ENCODE results near the gene SFXN5. TPM values are rescaled to one million over a fixed set of nuclear protein-coding genes. Genes with fewer than 3 reads are reported as not detected.

SFXN5 gene
- total RNA-seq, 2 donors from 2014 or later, result 12.8 to 23.2 TPM

DNA sequence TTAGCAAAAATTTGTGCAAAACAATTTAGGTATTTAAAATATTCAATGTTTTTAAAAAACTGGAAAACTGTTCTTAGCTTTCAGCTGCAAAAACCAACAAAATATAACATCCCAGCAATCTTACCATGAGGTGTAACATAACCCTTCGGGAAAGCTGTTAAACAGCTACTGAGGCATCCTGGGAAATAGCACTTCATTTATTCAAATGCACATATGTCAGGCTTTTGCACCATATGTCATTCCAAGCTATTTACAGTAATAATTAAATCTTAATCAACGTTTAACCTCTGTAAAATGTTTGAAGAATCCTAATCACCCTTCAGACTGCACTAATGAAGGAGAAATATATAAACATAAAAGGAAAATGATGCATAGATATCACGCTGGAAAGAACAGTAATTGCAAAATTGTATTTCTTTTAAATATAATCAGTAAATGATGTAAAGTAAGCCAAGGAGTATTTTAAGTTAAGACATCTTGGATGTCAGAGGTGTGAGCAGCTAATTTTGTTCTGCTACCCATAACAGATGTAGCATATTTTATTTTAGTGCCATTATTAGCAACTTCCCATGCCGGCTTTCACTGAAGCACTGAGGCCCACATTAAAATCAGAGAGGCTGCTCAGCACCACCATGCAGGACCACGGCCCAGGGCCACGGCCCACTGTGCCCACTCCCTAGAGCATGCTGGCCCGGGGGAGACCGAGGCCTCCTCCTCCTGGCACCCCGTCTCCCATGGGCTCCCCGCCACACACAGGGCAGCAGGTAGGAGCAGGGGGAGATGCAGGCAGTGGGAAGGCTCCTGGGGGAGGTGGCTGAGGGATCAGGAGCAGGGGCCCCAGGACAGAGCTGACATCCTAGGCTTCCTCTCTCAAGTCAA, 123.3 kb downstream of the SFXN5 start:
- TF ChIP-seq, protein P1, sequence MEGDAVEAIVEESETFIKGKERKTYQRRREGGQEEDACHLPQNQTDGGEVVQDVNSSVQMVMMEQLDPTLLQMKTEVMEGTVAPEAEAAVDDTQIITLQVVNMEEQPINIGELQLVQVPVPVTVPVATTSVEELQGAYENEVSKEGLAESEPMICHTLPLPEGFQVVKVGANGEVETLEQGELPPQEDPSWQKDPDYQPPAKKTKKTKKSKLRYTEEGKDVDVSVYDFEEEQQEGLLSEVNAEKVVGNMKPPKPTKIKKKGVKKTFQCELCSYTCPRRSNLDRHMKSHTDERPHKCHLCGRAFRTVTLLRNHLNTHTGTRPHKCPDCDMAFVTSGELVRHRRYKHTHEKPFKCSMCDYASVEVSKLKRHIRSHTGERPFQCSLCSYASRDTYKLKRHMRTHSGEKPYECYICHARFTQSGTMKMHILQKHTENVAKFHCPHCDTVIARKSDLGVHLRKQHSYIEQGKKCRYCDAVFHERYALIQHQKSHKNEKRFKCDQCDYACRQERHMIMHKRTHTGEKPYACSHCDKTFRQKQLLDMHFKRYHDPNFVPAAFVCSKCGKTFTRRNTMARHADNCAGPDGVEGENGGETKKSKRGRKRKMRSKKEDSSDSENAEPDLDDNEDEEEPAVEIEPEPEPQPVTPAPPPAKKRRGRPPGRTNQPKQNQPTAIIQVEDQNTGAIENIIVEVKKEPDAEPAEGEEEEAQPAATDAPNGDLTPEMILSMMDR (IDR thresholded peaks at IDR 0.05), result no peak
- TF ChIP-seq POLR2A (IDR thresholded peaks at IDR 0.05), result no peak
- TF ChIP-seq POLR2AphosphoS5 (IDR thresholded peaks at IDR 0.05), result no peak
- no peaks in the 10 kb centered on the region for H3K9me3 ChIP-seq
- no peaks in the 10 kb centered on the region for H3K36me3 ChIP-seq
- no peak overlapping the region for H3K27ac ChIP-seq
- H3K4me3 ChIP-seq, result no peak overlapping the region
- no peaks in the 10 kb centered on the region for H3K27me3 ChIP-seq (replicated peaks; ENCODE audit: insufficient read depth)
- no peak for DNase-seq (ENCODE audit: low spot score)
- WGBS, result 93% methylated on average over 10 of the region's 10 CpGs
- intact Hi-C loops (cut with DNase I), result no loop called here
- no peaks in the 10 kb centered on the region for H3K4me1 ChIP-seq (replicated peaks)

DNA sequence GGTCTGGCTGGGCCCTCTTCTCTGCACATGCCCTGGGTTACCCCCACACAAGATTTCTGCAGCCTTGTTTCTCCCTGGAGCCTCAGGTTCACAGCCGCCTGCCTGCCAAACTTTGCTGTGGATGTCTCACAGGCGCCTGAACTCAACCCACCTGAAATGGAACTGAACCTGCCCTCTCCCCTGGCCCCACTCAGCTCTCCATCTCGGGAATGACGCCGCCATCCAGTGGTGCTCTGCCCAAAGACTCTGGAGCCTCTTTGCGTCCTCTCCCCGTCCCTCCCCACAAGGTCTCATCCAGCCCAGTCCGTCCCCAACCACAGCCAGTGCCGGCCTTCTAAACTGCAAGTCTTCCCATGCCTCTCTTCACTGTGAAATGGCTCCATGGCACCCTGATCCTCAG, 125.0 kb downstream of the SFXN5 start:
- WGBS, result 90% methylated on average over 9 of the region's 9 CpGs
- TF ChIP-seq POLR2A (IDR thresholded peaks at IDR 0.05), result no peak
- TF ChIP-seq POLR2AphosphoS5 (IDR thresholded peaks at IDR 0.05), result no peak
- TF ChIP-seq, protein P1 (IDR thresholded peaks at IDR 0.05), result no peak
- H3K9me3 ChIP-seq, result no peaks in the 10 kb centered on the region

DNA sequence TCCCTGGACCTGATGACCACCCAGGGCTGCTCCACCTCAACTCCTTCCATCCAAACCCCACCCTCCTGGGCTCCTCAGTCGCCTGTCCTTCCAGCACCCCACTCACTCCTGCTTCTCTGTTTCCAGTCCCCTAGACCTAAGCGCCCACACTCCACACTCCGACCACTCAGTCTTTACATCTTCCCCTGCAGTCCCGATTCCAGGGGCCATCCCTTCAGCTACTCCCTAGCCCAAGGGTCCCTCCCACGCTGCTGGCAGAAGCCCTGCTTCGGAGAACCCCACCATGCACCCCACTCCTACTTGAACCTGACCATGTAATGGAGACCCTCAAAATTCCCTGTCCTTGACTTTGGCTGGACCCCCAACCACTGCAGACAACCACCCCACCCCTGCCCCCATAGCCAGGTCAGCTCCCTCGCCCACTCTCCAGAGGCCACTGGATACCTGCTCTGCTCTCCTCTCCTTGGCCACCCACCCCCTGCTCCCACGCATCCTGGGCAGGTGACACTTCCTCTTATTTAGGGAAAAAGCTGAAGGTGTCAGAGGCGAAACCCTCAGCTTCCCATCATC, 126.0 kb downstream of the SFXN5 start:
- intact Hi-C loops (cut with DNase I), result no loop called here
- no peak for DNase-seq (ENCODE audit: low spot score)
- no peak overlapping the region for H3K27ac ChIP-seq
- H3K36me3 ChIP-seq, result no peaks in the 10 kb centered on the region
- H3K4me3 ChIP-seq, result no peak overlapping the region
- no peak for TF ChIP-seq POLR2AphosphoS5 (IDR thresholded peaks at IDR 0.05)
- TF ChIP-seq, protein P1 (IDR thresholded peaks at IDR 0.05), result no peak
- no peak for TF ChIP-seq POLR2A (IDR thresholded peaks at IDR 0.05)
- H3K9me3 ChIP-seq, result no peaks in the 10 kb centered on the region
- WGBS, result 92% methylated on average over 9 of the region's 9 CpGs
- H3K4me1 ChIP-seq (replicated peaks), result no peaks in the 10 kb centered on the region
- H3K27me3 ChIP-seq (replicated peaks; ENCODE audit: insufficient read depth), result no peaks in the 10 kb centered on the region

More for the DNA sequence above, 125.0 kb downstream of the SFXN5 start:
- intact Hi-C loops (cut with DNase I), result no loop called here
- Histone ChIP-seq H3K4me3 (no peak overlapping the region), H3K36me3 (no peaks in the 10 kb centered on the region), H3K4me1 (replicated peaks) (no peaks in the 10 kb centered on the region), H3K27ac (no peak overlapping the region), H3K27me3 (replicated peaks; ENCODE audit: insufficient read depth) (no peaks in the 10 kb centered on the region)
- DNase-seq (ENCODE audit: low spot score), result no peak

DNA sequence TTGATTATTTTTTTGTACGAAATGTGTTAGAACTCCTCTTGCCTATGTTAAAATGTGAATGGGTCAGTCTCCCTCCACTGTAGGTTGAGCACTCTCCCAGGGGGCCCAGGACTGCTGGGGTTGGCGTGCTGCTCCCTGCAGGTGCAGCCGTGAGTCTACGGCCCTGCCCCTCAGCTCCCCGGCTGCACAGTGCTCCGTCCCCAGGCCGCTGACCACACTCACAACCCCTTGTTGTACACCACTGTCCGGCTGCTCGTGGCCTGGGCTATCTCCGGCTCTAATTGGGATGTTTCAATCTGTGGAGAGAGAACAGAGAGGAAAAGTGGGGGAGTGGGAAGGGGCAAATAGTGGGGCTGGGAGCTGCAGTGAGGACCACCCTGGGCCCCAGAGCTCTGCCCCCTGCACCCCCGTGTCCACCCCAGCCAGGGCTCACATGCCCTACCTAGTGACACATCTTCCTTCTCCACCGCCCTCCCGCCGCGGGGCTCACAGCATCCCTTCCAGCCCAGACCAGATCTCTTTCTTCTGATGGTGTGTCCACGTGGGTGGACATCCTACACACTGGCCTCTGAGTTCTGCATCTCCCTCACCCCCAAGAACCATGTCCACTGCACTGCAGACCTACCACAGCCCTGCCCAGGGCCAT, 126.6 kb downstream of the SFXN5 start:
- H3K9me3 ChIP-seq, result no peaks in the 10 kb centered on the region
- intact Hi-C loops (cut with DNase I), result no loop called here
- no peak for TF ChIP-seq POLR2AphosphoS5 (IDR thresholded peaks at IDR 0.05)
- TF ChIP-seq, protein P1 (IDR thresholded peaks at IDR 0.05), result no peak
- no peak for TF ChIP-seq POLR2A (IDR thresholded peaks at IDR 0.05)
- no peaks in the 10 kb centered on the region for H3K4me1 ChIP-seq (replicated peaks)
- H3K4me3 ChIP-seq, result no peak overlapping the region
- no peak for DNase-seq (ENCODE audit: low spot score)
- H3K27ac ChIP-seq, result no peak overlapping the region
- H3K27me3 ChIP-seq (replicated peaks; ENCODE audit: insufficient read depth), result no peaks in the 10 kb centered on the region
- no peaks in the 10 kb centered on the region for H3K36me3 ChIP-seq
- 89% methylated on average over 16 of the region's 16 CpGs for whole genome bisulfite sequencing

Data from prostate gland (tissue), 2 donors.